Limb (tissue), 2 donors: ENCODE results near the gene LRRC45.

Source experiments
- DNase-seq, 2 donors: peaks; one replicate each; pipeline ENCODE4 v3.0.0-alpha.2; 2016; ENCODE audit errors: extremely low spot score in 2 of 2

The LRRC45 gene

GRCh38 chr17:82018989-82019689, 4.0 kb upstream of the LRRC45 start:
- no peak for DNase-seq

- DNase-seq = peak in 1 of 2 donors; percentile 74
These were observed 3.2 kb upstream of the LRRC45 start for GRCh38 chr17:82019690-82020571.

- no peak for DNase-seq
These were observed 2.5 kb upstream of the LRRC45 start for GRCh38 chr17:82020572-82021106.

GRCh38 chr17:82021107-82021899, 1.8 kb upstream of the LRRC45 start:
- DNase-seq = peak in 1 of 2 donors; percentile 73

GRCh38 chr17:82021900-82022309, 1.2 kb upstream of the LRRC45 start:
- DNase-seq = no peak

GRCh38 chr17:82022310-82022980, 660 bp upstream of the LRRC45 start, which contains the start of gene CENPX:
Gene CENPX (minus strand): TSS chr17:82022878. CDS start chr17:82022861, 17 bp downstream.
- no peak for DNase-seq

GRCh38 chr17:82023447-82024241, 539 bp downstream of the LRRC45 start:
- DNase-seq = no peak

GRCh38 chr17:82024859-82025258, 1.8 kb downstream of the LRRC45 start:
- DNase-seq = no peak

GRCh38 chr17:82025401-82026107, 2.4 kb downstream of the LRRC45 start:
- DNase-seq = no peak

GRCh38 chr17:82028246-82028645, 5.1 kb downstream of the LRRC45 start:
- DNase-seq = no peak

- DNase-seq = no peak
These were observed 5.9 kb downstream of the LRRC45 start for GRCh38 chr17:82028966-82029365.

- no peak for DNase-seq
These were observed 6.3 kb downstream of the LRRC45 start for GRCh38 chr17:82029391-82029790.

GRCh38 chr17:82029990-82030469, 6.9 kb downstream of the LRRC45 start:
- no peak for DNase-seq

- peak; percentile 72 to 90 for DNase-seq
These were observed 7.6 kb downstream of the LRRC45 start for GRCh38 chr17:82030470-82031302.

- peak in 1 of 2 donors; percentile 60 for DNase-seq
These were observed 8.3 kb downstream of the LRRC45 start, which contains the start of gene RAC3 for GRCh38 chr17:82031303-82031884. Gene RAC3 (plus strand): TSS chr17:82031678. CDS start chr17:82031762, 84 bp downstream.

- peak in 1 of 2 donors; percentile 59 for DNase-seq
These were observed 9.0 kb downstream of the LRRC45 start for GRCh38 chr17:82031885-82032627.
